Liver (tissue), 9 donors: Measurements from ENCODE around the gene CPED1. TPM values are rescaled to one million over a fixed set of nuclear protein-coding genes. Genes with fewer than 3 reads are reported as not detected.

Experiments
- DNase-seq: peaks from one replicate; pipeline ENCODE4 v3.0.0-alpha.2; 2017; ENCODE audit warnings: low spot score
- H3K27ac ChIP-seq, 2 donors: one replicate each; pipeline ENCODE4 v1.7.0; 2013; ENCODE audit warnings: inconsistent platforms in 2 of 2, low read length in 2 of 2, control low read depth in 1 of 2, low read depth in 1 of 2, mild to moderate bottlenecking in 1 of 2
- H3K27me3 ChIP-seq, 4 donors: one replicate each; pipeline versions ENCODE4 v1.6.1 to v1.7.0; 2013; ENCODE audit warnings: low read length in 3 of 4, inconsistent platforms in 1 of 4, mild to moderate bottlenecking in 1 of 4, moderate library complexity in 1 of 4; ENCODE audit not compliant: control insufficient read depth in 4 of 4, insufficient read depth in 4 of 4
- H3K36me3 ChIP-seq, 4 donors: one replicate each; pipeline versions ENCODE4 v1.6.1 to v1.7.0; 2013; ENCODE audit warnings: low read length in 3 of 4, mild to moderate bottlenecking in 3 of 4, low read depth in 1 of 4, moderate library complexity in 1 of 4; ENCODE audit not compliant: control insufficient read depth in 4 of 4, insufficient read depth in 3 of 4
- H3K4me1 ChIP-seq, 4 donors: one replicate each; pipeline versions ENCODE4 v1.6.1 to v1.7.0; 2013; ENCODE audit warnings: low read length in 3 of 4, mild to moderate bottlenecking in 3 of 4, moderate library complexity in 1 of 4; ENCODE audit not compliant: control insufficient read depth in 4 of 4, insufficient read depth in 4 of 4
- H3K4me3 ChIP-seq, 3 donors: one replicate each; pipeline versions ENCODE4 v1.6.1 to v1.7.0; 2013; ENCODE audit warnings: low read length in 3 of 3, control low read depth in 1 of 3, low read depth in 1 of 3, mild to moderate bottlenecking in 1 of 3
- H3K9ac ChIP-seq, 2 donors: one replicate each; pipeline ENCODE4 v1.7.0; 2013; ENCODE audit warnings: low read length in 2 of 2, mild to moderate bottlenecking in 2 of 2, moderate library complexity in 2 of 2, control low read depth in 1 of 2, low read depth in 1 of 2
- H3K9me3 ChIP-seq, 4 donors: one replicate each; pipeline versions ENCODE4 v1.6.1 to v1.7.0; 2013; ENCODE audit warnings: low read length in 3 of 4; ENCODE audit not compliant: control insufficient read depth in 4 of 4
- EGR1 ChIP-seq, 2 donors: IDR thresholded peaks; 2 replicates each; pipeline ENCODE4 v1.6.1; 2016 to 2018; ENCODE audit warnings: antibody characterized with exemption in 2 of 2, low read depth in 2 of 2
- FOXA1 ChIP-seq: IDR thresholded peaks from 2 replicates; pipeline ENCODE4 v1.6.1; 2016; ENCODE audit warnings: antibody characterized with exemption
- FOXA2 ChIP-seq: IDR thresholded peaks from 2 replicates; pipeline ENCODE4 v1.6.1; 2016; ENCODE audit warnings: antibody characterized with exemption
- GABPA ChIP-seq, 2 donors: IDR thresholded peaks in 1 of 2; conservative IDR thresholded peaks in 1 of 2; 2 replicates each; pipeline ENCODE4 v1.6.1; 2016; ENCODE audit warnings: antibody characterized with exemption in 2 of 2, mild to moderate bottlenecking in 1 of 2, moderate library complexity in 1 of 2
- HNF4A ChIP-seq, 2 donors: conservative IDR thresholded peaks; 2 replicates each; pipeline ENCODE4 v1.6.1; 2016; ENCODE audit warnings: antibody characterized with exemption in 2 of 2, mild to moderate bottlenecking in 2 of 2
- HNF4G ChIP-seq: IDR thresholded peaks from 2 replicates; pipeline ENCODE4 v1.6.1; 2016; ENCODE audit warnings: antibody characterized with exemption
- JUND ChIP-seq, 2 donors: IDR thresholded peaks; 2 replicates each; pipeline ENCODE4 v1.6.1; 2016; ENCODE audit warnings: antibody characterized with exemption in 2 of 2
- NR2F2 ChIP-seq: IDR thresholded peaks from 2 replicates; pipeline ENCODE4 v1.6.1; 2016; ENCODE audit warnings: antibody characterized with exemption
- RAD21 ChIP-seq, 2 donors: IDR thresholded peaks; 2 replicates each; pipeline ENCODE4 v1.6.1; 2016; ENCODE audit warnings: antibody characterized with exemption in 2 of 2, mild to moderate bottlenecking in 2 of 2
- REST ChIP-seq: IDR thresholded peaks from 2 replicates; pipeline ENCODE4 v1.6.1; 2016; ENCODE audit warnings: antibody characterized with exemption, mild to moderate bottlenecking
- RXRA ChIP-seq, 2 donors: IDR thresholded peaks; 2 replicates each; pipeline ENCODE4 v1.6.1; 2017 to 2018; ENCODE audit warnings: antibody characterized with exemption in 2 of 2, mild to moderate bottlenecking in 1 of 2
- SP1 ChIP-seq: IDR thresholded peaks from 2 replicates; pipeline ENCODE4 v1.6.1; 2018; ENCODE audit warnings: antibody characterized with exemption, mild to moderate bottlenecking
- TAF1 ChIP-seq: conservative IDR thresholded peaks from 2 replicates; pipeline ENCODE4 v1.6.1; 2016; ENCODE audit warnings: antibody characterized with exemption, mild to moderate bottlenecking
- YY1 ChIP-seq: IDR thresholded peaks from 2 replicates; pipeline ENCODE4 v1.6.1; 2016; ENCODE audit warnings: antibody characterized with exemption, mild to moderate bottlenecking
- ZBTB33 ChIP-seq: IDR thresholded peaks from 2 replicates; pipeline ENCODE4 v1.6.1; 2016; ENCODE audit warnings: antibody characterized with exemption
- WGBS: extraction: QIAGEN DNeasy Blood & Tissue Kit; methylation state at CpG from one replicate; pipeline ENCODE4 v1.1.7; 2013; 5-methylcytosine and 5-hydroxymethylcytosine counted together
- polyA plus RNA-seq, 2 donors: library from polyadenylated mRNA; stranded (reverse) in 1 of 2; unstranded in 1 of 2; fragments of 200-250 nt in 1 of 2; fragments of >200 nt in 1 of 2; fragmentation: Nextera tagmentation in 1 of 2; extraction: Ambion mirVana in 1 of 2; gene quantifications; one replicate each; pipeline versions ENCODE4 v1.2.1 to v1.2.3, GENCODE V29; 2013 to 2015
- total RNA-seq, 2 donors: library from RNA; depleted of rRNA; stranded (reverse); fragments of >200 nt; gene quantifications; one replicate each; pipeline ENCODE4 v1.2.3, GENCODE V29; 2014
- TF ChIP-seq, protein P1 (sequence below): fragments of 150-350 bp; IDR thresholded peaks from 2 replicates; pipeline ENCODE4 v1.5.1; 2017; ENCODE audit warnings: improper control_type of control experiment, low read depth, low read length; ENCODE audit not compliant: missing input control
- TF ChIP-seq, protein P2 (sequence below): IDR thresholded peaks from 2 replicates; pipeline ENCODE4 v1.6.1; 2016; ENCODE audit warnings: antibody characterized with exemption
- TF ChIP-seq, protein P3 (sequence below): IDR thresholded peaks from 2 replicates; pipeline ENCODE4 v1.6.1; 2016; ENCODE audit warnings: antibody characterized with exemption
- donor health status: healthy.
- donor health status: healthy.
- donor health status: healthy.
- donor health status: healthy.
- donor health status: healthy.

The CPED1 gene
- total and polyA plus RNA-seq, 4 donors, result 8.5 to 58.0 (median 14.6) TPM

- TF ChIP-seq, protein P1, sequence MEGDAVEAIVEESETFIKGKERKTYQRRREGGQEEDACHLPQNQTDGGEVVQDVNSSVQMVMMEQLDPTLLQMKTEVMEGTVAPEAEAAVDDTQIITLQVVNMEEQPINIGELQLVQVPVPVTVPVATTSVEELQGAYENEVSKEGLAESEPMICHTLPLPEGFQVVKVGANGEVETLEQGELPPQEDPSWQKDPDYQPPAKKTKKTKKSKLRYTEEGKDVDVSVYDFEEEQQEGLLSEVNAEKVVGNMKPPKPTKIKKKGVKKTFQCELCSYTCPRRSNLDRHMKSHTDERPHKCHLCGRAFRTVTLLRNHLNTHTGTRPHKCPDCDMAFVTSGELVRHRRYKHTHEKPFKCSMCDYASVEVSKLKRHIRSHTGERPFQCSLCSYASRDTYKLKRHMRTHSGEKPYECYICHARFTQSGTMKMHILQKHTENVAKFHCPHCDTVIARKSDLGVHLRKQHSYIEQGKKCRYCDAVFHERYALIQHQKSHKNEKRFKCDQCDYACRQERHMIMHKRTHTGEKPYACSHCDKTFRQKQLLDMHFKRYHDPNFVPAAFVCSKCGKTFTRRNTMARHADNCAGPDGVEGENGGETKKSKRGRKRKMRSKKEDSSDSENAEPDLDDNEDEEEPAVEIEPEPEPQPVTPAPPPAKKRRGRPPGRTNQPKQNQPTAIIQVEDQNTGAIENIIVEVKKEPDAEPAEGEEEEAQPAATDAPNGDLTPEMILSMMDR, result no peak
- TF ChIP-seq RAD21 (IDR thresholded peaks at IDR 0.05) (no peak), HNF4A (conservative IDR thresholded peaks at IDR 0.05) (no peak), FOXA1 (no peak), GABPA (IDR thresholded peaks at IDR 0.05 in 1 of 2, conservative IDR thresholded peaks at IDR 0.05 in 1 of 2) (no peak), TAF1 (no peak), SP1 (no peak), YY1 (no peak), FOXA2 (no peak), RXRA (IDR thresholded peaks at IDR 0.05) (no peak), JUND (IDR thresholded peaks at IDR 0.05) (no peak), NR2F2 (no peak), HNF4G (no peak), EGR1 (IDR thresholded peaks at IDR 0.05; ENCODE audit: low read depth in 2 of 2) (no peak), ZBTB33 (no peak)
- TF ChIP-seq, protein P2, sequence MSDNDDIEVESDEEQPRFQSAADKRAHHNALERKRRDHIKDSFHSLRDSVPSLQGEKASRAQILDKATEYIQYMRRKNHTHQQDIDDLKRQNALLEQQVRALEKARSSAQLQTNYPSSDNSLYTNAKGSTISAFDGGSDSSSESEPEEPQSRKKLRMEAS, result no peak
- TF ChIP-seq, protein P3, sequence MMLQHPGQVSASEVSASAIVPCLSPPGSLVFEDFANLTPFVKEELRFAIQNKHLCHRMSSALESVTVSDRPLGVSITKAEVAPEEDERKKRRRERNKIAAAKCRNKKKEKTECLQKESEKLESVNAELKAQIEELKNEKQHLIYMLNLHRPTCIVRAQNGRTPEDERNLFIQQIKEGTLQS, result no peak
- peak overlapping the region in 1 of 2 donors; percentile 50 for H3K27ac ChIP-seq
- H3K27me3 ChIP-seq, result no peaks in the 10 kb centered on the region
- H3K4me1 ChIP-seq, result peaks cover 0 to 29% (median 23%) of the 10 kb centered on the region in 4 donors
- WGBS, result 76% methylated on average over 4 of the region's 4 CpGs
- H3K36me3 ChIP-seq, result no peaks in the 10 kb centered on the region
- H3K9me3 ChIP-seq, result no peaks in the 10 kb centered on the region
- DNase-seq, result no peak
- no peak overlapping the region for H3K4me3 ChIP-seq
- H3K9ac ChIP-seq, result no peak overlapping the region
Observed at GRCh38 chr7:121005996-121006584, 17.6 kb downstream of the CPED1 start.

GRCh38 chr7:121006711-121007315, 18.3 kb downstream of the CPED1 start:
- TF ChIP-seq REST (no peak), RAD21 (IDR thresholded peaks at IDR 0.05) (peak in 1 of 2 donors; percentile 4), ZBTB33 (no peak), NR2F2 (peak; percentile 35), SP1 (peak; percentile 10), JUND (IDR thresholded peaks at IDR 0.05) (no peak), YY1 (no peak)
- TF ChIP-seq, protein P1, result no peak
- TF ChIP-seq, protein P2, result no peak
- 65% methylated on average over 6 of the region's 6 CpGs for WGBS

More at GRCh38 chr7:121006711-121007315, 18.3 kb downstream of the CPED1 start:
- H3K27me3 ChIP-seq, result no peaks in the 10 kb centered on the region
- H3K4me1 ChIP-seq, result peaks cover 0 to 29% (median 23%) of the 10 kb centered on the region in 4 donors
- DNase-seq, result no peak
- H3K36me3 ChIP-seq, result no peaks in the 10 kb centered on the region
- H3K27ac ChIP-seq, result peak overlapping the region in 1 of 2 donors; percentile 50
- no peaks in the 10 kb centered on the region for H3K9me3 ChIP-seq
- no peak overlapping the region for H3K4me3 ChIP-seq
- no peak overlapping the region for H3K9ac ChIP-seq
